ENCODE results near the gene KCNJ9. TPM values are rescaled to one million over a fixed set of nuclear protein-coding genes. Genes with fewer than 3 reads are reported as not detected.

The KCNJ9 gene
- total RNA-seq, 1 donor from 2014 or later, result not detected

DNA sequence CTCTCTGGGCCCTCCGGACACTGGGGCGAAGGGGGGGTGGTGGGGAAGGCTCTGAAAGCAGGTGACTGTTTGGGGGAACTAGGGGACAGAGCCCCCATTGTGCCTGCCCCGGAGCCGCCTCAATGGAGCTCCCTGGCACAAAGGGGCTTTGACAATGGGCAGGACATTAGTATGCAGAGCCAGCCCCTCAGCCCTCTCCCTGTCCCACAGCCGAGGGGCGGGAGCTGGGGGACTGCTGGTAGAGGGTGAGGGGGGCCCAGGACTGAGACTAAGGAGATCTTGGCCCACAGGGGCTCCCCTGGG lies 19.2 kb upstream of the KCNJ9 start:
- Mint-ChIP-seq H3K9me3 (no peaks in the 10 kb centered on the region), H3K36me3 (no peaks in the 10 kb centered on the region)
- TF ChIP-seq, protein P1, sequence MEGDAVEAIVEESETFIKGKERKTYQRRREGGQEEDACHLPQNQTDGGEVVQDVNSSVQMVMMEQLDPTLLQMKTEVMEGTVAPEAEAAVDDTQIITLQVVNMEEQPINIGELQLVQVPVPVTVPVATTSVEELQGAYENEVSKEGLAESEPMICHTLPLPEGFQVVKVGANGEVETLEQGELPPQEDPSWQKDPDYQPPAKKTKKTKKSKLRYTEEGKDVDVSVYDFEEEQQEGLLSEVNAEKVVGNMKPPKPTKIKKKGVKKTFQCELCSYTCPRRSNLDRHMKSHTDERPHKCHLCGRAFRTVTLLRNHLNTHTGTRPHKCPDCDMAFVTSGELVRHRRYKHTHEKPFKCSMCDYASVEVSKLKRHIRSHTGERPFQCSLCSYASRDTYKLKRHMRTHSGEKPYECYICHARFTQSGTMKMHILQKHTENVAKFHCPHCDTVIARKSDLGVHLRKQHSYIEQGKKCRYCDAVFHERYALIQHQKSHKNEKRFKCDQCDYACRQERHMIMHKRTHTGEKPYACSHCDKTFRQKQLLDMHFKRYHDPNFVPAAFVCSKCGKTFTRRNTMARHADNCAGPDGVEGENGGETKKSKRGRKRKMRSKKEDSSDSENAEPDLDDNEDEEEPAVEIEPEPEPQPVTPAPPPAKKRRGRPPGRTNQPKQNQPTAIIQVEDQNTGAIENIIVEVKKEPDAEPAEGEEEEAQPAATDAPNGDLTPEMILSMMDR (IDR thresholded peaks at IDR 0.05; ENCODE audit: unreplicated experiment), result no peak

DNA sequence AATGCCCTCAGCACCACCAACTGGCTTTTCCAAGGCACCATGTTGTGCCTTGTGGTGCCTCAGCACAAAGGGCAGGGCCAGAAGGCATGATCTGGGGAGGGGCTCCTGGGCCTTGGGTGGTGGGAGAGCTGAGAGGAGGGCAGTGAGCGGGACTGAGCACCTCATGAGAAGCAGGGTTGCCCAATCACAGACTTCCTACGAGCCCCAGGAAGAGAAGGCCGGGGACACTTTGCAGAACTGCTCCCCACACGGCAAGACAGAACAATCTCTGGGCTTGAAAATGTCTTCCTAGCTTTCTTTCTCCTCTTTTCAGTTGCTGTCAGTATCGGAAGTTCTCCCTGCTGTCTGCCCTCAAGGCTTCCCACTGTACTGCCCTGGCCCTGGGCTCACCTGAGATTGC lies 18.2 kb upstream of the KCNJ9 start:
- Mint-ChIP-seq H3K9me3 (no peaks in the 10 kb centered on the region), H3K27me3 (ENCODE audit: low read depth) (peaks cover 11% of the 10 kb centered on the region), H3K4me1 (peaks cover 9% of the 10 kb centered on the region)

More for the DNA sequence above, 19.2 kb upstream of the KCNJ9 start:
- Mint-ChIP-seq H3K27ac (no peak overlapping the region), H3K4me3 (no peak overlapping the region), H3K4me1 (peaks cover 9% of the 10 kb centered on the region), H3K27me3 (ENCODE audit: low read depth) (peaks cover 7% of the 10 kb centered on the region)
- no peak for DNase-seq (ENCODE audit: low spot score in 2 of 2, unreplicated experiment in 2 of 2)

DNA sequence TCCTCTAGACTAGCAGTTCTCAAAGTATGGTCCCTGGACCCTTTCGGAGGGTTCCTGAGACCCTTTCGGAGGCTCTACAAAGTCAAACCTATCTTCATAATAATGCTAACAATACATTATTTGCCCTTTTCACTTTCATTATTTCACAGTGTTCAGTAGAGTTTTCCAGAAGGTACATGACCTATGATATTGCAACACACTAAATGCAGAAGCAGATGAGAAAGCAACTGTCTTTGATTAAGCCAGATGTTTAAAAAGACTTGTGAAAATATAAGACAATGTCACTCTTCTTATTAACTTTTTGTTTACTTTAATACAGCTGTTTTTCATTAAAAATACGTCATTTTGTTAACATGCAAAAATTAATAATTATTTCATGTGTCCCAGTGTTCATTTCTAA lies 17.2 kb upstream of the KCNJ9 start:
- peaks cover 19% of the 10 kb centered on the region for H3K27me3 Mint-ChIP-seq (ENCODE audit: low read depth)
- no peaks in the 10 kb centered on the region for H3K36me3 Mint-ChIP-seq
- no peak overlapping the region for H3K4me3 Mint-ChIP-seq
- H3K4me1 Mint-ChIP-seq, result peaks cover 9% of the 10 kb centered on the region
- H3K27ac Mint-ChIP-seq, result no peak overlapping the region
- TF ChIP-seq, protein P1 (IDR thresholded peaks at IDR 0.05; ENCODE audit: unreplicated experiment), result no peak
- DNase-seq (ENCODE audit: low spot score in 2 of 2, unreplicated experiment in 2 of 2), result no peak
- no peaks in the 10 kb centered on the region for H3K9me3 Mint-ChIP-seq

More for the DNA sequence above, 18.2 kb upstream of the KCNJ9 start:
- no peak overlapping the region for H3K4me3 Mint-ChIP-seq
- no peak overlapping the region for H3K27ac Mint-ChIP-seq
- H3K36me3 Mint-ChIP-seq, result no peaks in the 10 kb centered on the region
- TF ChIP-seq, protein P1 (IDR thresholded peaks at IDR 0.05; ENCODE audit: unreplicated experiment), result no peak
- DNase-seq (ENCODE audit: low spot score in 2 of 2, unreplicated experiment in 2 of 2), result no peak

DNA sequence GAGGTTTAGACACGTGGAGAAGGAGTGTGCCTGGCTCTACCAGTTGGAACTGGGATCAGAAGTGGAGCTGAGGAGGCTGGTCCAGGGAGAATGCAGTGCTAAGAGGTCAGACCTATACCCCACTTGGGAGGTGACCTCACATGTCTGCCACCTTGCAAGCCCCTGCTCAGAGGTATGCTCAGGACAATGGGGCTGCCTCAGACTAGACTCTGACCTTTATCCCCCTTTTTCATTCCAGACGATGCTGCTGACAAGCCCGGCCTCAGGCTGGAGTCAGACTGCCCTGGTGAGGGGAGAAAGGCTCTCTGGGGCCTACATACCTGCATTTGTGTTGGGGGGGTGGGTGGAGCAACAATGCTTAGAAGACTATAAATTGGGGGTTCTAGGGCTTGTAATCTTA lies 16.6 kb upstream of the KCNJ9 start:
- Mint-ChIP-seq H3K4me1 (peaks cover 9% of the 10 kb centered on the region), H3K4me3 (no peak overlapping the region), H3K27me3 (ENCODE audit: low read depth) (peaks cover 23% of the 10 kb centered on the region), H3K9me3 (no peaks in the 10 kb centered on the region), H3K27ac (no peak overlapping the region), H3K36me3 (no peaks in the 10 kb centered on the region)
- TF ChIP-seq, protein P1 (IDR thresholded peaks at IDR 0.05; ENCODE audit: unreplicated experiment), result no peak
- no peak for DNase-seq (ENCODE audit: low spot score in 2 of 2, unreplicated experiment in 2 of 2)

DNA sequence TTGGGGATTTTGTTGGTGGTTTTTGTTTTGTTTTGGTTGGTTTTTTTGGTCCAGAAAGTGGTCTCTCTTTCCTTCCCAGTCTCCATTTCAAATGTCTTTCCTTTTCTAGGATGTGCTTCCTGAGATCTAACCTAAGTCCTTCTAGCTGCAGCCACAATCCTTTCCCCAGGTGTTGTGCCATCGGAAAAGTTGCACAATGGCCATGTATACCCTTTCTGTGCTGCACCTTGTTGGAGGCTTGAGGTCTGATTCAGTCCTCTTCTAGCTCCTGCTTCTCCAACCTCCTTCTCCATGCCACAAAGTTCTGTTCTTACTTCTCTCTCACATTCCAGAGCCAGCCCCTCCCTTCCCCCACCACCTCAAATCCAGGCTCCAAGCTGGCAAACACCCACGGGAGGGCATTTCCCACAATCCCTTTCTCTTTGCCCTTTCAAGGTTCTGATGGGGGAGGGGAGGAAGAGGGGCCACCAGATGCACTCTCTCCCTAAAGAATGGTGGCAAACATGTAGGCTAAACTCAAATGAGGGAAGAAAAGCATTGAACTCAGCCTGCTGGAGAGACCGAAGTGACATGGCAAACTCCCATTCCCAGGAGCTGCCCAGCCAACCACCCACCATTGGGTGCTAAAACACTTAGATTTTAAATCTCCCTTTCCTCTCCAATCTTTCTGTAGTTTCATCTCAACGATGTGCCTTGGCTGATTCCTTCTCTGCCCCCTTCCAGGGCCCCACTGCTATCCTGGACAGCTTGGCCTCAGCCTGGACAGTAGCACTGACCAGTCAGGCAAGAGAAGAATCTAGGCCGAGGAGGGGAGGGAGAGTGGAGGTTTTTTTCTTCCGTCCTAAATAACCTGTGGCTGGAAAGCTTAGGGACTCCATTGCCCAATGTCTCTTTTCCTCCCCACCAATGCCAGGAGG lies 14.3 kb upstream of the KCNJ9 start:
- TF ChIP-seq, protein P1 (IDR thresholded peaks at IDR 0.05; ENCODE audit: unreplicated experiment), result no peak
- Mint-ChIP-seq H3K36me3 (no peaks in the 10 kb centered on the region), H3K9me3 (no peaks in the 10 kb centered on the region), H3K4me1 (peaks cover 6% of the 10 kb centered on the region), H3K4me3 (no peak overlapping the region), H3K27me3 (ENCODE audit: low read depth) (peaks cover 40% of the 10 kb centered on the region), H3K27ac (no peak overlapping the region)
- DNase-seq (ENCODE audit: low spot score in 2 of 2, unreplicated experiment in 2 of 2), result no peak
